ENCODE data around the gene MAP1LC3A.

Gene MAP1LC3A

DNA sequence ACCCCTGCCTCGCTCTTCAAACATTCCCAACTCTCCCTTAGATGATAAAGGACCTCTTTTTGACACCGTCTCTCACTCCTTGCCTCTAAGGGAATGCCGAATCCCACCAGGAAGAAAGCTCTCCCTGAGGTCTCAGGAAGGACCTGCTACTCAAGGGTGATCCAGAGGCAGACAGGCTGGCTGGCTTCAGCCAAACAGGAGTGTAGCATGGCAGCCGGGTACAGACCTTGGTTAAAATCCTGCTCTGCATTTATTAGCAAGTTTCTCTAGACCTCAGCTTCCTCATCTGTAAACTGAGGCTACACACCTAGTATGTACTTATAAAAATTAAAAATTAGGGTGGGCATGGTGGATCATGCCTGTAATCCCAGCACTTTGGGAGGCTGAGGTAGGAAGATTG is 17.2 kb downstream of the MAP1LC3A start:
- TF ChIP-seq ZFP3 (CRISPR knock-in tag; IDR thresholded peaks at IDR 0.05) (no peak), ZNF70 (CRISPR knock-in tag; IDR thresholded peaks at IDR 0.05) (no peak), ZC3H10 (CRISPR knock-in tag; IDR thresholded peaks at IDR 0.05) (no peak), ISL1 (CRISPR knock-in tag; IDR thresholded peaks at IDR 0.05) (no peak), BACH2 (CRISPR knock-in tag; IDR thresholded peaks at IDR 0.05; ENCODE audit: borderline replicate concordance) (no peak), RARB (CRISPR knock-in tag; IDR thresholded peaks at IDR 0.05) (no peak), ZNF8 (CRISPR knock-in tag; IDR thresholded peaks at IDR 0.05) (no peak), ZFP30 (CRISPR knock-in tag; IDR thresholded peaks at IDR 0.05) (no peak), GLIS3 (CRISPR knock-in tag; IDR thresholded peaks at IDR 0.05) (no peak)
- TF ChIP-seq, protein P1, sequence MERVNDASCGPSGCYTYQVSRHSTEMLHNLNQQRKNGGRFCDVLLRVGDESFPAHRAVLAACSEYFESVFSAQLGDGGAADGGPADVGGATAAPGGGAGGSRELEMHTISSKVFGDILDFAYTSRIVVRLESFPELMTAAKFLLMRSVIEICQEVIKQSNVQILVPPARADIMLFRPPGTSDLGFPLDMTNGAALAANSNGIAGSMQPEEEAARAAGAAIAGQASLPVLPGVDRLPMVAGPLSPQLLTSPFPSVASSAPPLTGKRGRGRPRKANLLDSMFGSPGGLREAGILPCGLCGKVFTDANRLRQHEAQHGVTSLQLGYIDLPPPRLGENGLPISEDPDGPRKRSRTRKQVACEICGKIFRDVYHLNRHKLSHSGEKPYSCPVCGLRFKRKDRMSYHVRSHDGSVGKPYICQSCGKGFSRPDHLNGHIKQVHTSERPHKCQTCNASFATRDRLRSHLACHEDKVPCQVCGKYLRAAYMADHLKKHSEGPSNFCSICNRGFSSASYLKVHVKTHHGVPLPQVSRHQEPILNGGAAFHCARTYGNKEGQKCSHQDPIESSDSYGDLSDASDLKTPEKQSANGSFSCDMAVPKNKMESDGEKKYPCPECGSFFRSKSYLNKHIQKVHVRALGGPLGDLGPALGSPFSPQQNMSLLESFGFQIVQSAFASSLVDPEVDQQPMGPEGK (CRISPR knock-in tag; IDR thresholded peaks at IDR 0.05; ENCODE audit: borderline replicate concordance): no peak
- TF ChIP-seq, protein P2, sequence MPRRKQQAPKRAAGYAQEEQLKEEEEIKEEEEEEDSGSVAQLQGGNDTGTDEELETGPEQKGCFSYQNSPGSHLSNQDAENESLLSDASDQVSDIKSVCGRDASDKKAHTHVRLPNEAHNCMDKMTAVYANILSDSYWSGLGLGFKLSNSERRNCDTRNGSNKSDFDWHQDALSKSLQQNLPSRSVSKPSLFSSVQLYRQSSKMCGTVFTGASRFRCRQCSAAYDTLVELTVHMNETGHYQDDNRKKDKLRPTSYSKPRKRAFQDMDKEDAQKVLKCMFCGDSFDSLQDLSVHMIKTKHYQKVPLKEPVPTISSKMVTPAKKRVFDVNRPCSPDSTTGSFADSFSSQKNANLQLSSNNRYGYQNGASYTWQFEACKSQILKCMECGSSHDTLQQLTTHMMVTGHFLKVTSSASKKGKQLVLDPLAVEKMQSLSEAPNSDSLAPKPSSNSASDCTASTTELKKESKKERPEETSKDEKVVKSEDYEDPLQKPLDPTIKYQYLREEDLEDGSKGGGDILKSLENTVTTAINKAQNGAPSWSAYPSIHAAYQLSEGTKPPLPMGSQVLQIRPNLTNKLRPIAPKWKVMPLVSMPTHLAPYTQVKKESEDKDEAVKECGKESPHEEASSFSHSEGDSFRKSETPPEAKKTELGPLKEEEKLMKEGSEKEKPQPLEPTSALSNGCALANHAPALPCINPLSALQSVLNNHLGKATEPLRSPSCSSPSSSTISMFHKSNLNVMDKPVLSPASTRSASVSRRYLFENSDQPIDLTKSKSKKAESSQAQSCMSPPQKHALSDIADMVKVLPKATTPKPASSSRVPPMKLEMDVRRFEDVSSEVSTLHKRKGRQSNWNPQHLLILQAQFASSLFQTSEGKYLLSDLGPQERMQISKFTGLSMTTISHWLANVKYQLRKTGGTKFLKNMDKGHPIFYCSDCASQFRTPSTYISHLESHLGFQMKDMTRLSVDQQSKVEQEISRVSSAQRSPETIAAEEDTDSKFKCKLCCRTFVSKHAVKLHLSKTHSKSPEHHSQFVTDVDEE (CRISPR knock-in tag; IDR thresholded peaks at IDR 0.05): no peak
- TF ChIP-seq, protein P3, sequence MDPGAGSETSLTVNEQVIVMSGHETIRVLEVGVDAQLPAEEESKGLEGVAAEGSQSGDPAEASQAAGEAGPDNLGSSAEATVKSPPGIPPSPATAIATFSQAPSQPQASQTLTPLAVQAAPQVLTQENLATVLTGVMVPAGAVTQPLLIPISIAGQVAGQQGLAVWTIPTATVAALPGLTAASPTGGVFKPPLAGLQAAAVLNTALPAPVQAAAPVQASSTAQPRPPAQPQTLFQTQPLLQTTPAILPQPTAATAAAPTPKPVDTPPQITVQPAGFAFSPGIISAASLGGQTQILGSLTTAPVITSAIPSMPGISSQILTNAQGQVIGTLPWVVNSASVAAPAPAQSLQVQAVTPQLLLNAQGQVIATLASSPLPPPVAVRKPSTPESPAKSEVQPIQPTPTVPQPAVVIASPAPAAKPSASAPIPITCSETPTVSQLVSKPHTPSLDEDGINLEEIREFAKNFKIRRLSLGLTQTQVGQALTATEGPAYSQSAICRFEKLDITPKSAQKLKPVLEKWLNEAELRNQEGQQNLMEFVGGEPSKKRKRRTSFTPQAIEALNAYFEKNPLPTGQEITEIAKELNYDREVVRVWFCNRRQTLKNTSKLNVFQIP (CRISPR knock-in tag; IDR thresholded peaks at IDR 0.05; ENCODE audit: borderline replicate concordance, low read depth): no peak
- ATAC-seq: no peak

DNA sequence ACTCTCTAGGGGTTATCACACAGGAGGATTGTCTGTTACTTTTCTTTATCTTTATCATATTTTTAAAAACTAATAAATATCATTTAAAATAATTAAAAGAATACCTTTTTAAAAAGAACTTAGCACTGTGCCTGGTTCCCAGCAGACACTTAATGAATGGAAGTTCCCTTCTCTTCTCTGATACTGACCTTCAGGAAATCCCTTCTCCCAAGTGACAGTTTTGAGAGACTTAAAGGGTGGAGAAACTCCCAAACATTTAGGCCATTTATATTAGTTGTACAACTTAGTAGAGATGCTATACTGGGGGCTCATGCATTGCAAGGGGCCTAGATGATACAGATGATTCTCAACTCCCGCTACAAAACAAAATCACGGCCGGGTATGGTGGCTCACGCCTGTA is 18.5 kb downstream of the MAP1LC3A start:
- TF ChIP-seq TOX (CRISPR knock-in tag; IDR thresholded peaks at IDR 0.05; ENCODE audit: borderline replicate concordance) (no peak), ESRRG (CRISPR knock-in tag; IDR thresholded peaks at IDR 0.05) (no peak), TCF4 (CRISPR knock-in tag; IDR thresholded peaks at IDR 0.05; ENCODE audit: borderline replicate concordance) (no peak), GLIS3 (CRISPR knock-in tag; IDR thresholded peaks at IDR 0.05) (no peak), CSDC2 (CRISPR knock-in tag; IDR thresholded peaks at IDR 0.05) (no peak), ZC3H10 (CRISPR knock-in tag; IDR thresholded peaks at IDR 0.05) (no peak), ZNF565 (CRISPR knock-in tag; conservative IDR thresholded peaks at IDR 0.05; ENCODE audit: low read depth) (no peak), ZNF70 (CRISPR knock-in tag; IDR thresholded peaks at IDR 0.05) (no peak), ARNTL (CRISPR knock-in tag; IDR thresholded peaks at IDR 0.05; ENCODE audit: borderline replicate concordance, low read depth) (no peak), BACH2 (CRISPR knock-in tag; IDR thresholded peaks at IDR 0.05; ENCODE audit: borderline replicate concordance) (no peak), ZFP3 (CRISPR knock-in tag; IDR thresholded peaks at IDR 0.05) (no peak), RARB (CRISPR knock-in tag; IDR thresholded peaks at IDR 0.05) (no peak), PPARA (CRISPR knock-in tag; IDR thresholded peaks at IDR 0.05; ENCODE audit: borderline replicate concordance) (no peak), ZNF8 (CRISPR knock-in tag; IDR thresholded peaks at IDR 0.05) (no peak)
- TF ChIP-seq, protein P1 (CRISPR knock-in tag; IDR thresholded peaks at IDR 0.05; ENCODE audit: borderline replicate concordance): no peak
- TF ChIP-seq, protein P2 (CRISPR knock-in tag; IDR thresholded peaks at IDR 0.05): no peak
- TF ChIP-seq, protein P4, sequence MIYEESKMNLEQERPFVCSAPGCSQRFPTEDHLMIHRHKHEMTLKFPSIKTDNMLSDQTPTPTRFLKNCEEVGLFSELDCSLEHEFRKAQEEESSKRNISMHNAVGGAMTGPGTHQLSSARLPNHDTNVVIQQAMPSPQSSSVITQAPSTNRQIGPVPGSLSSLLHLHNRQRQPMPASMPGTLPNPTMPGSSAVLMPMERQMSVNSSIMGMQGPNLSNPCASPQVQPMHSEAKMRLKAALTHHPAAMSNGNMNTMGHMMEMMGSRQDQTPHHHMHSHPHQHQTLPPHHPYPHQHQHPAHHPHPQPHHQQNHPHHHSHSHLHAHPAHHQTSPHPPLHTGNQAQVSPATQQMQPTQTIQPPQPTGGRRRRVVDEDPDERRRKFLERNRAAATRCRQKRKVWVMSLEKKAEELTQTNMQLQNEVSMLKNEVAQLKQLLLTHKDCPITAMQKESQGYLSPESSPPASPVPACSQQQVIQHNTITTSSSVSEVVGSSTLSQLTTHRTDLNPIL (CRISPR knock-in tag; IDR thresholded peaks at IDR 0.05; ENCODE audit: low read depth): no peak
- TF ChIP-seq, protein P5, sequence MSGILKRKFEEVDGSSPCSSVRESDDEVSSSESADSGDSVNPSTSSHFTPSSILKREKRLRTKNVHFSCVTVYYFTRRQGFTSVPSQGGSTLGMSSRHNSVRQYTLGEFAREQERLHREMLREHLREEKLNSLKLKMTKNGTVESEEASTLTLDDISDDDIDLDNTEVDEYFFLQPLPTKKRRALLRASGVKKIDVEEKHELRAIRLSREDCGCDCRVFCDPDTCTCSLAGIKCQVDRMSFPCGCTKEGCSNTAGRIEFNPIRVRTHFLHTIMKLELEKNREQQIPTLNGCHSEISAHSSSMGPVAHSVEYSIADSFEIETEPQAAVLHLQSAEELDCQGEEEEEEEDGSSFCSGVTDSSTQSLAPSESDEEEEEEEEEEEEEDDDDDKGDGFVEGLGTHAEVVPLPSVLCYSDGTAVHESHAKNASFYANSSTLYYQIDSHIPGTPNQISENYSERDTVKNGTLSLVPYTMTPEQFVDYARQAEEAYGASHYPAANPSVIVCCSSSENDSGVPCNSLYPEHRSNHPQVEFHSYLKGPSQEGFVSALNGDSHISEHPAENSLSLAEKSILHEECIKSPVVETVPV (CRISPR knock-in tag; IDR thresholded peaks at IDR 0.05): no peak
- ATAC-seq: no peak
